Gastroesophageal sphincter (tissue), 4 donors: Measurements from ENCODE around the gene TMEM131. TPM values are rescaled to one million over a fixed set of nuclear protein-coding genes. Genes with fewer than 3 reads are reported as not detected.

Experiments
- ATAC-seq: fragments of 150-250 bp; one replicate; pipeline ENCODE4 v1.9.1; 2016; ENCODE audit warnings: mild to moderate bottlenecking, moderate library complexity
- H3K27ac ChIP-seq, 4 donors: fragments of 200-600 bp; sonication (generic) in 3 of 4; 1 replicate in 3 of 4; 2 replicates in 1 of 4; pipeline ENCODE4 v1.5.1; 2016 to 2019
- H3K27me3 ChIP-seq: fragments of 200-600 bp; sonication (generic); one replicate; pipeline ENCODE4 v1.5.1; 2019
- H3K36me3 ChIP-seq, 2 donors: fragments of 200-600 bp; sonication (generic); one replicate each; pipeline ENCODE4 v1.5.1; 2019; ENCODE audit warnings: control low read depth in 1 of 2
- H3K4me1 ChIP-seq, 3 donors: fragments of 200-600 bp; sonication (generic); 1 replicate in 2 of 3; 2 replicates in 1 of 3; pipeline ENCODE4 v1.5.1; 2016 to 2019; ENCODE audit warnings: control low read depth in 2 of 3
- H3K4me3 ChIP-seq, 2 donors: fragments of 200-600 bp; sonication (generic); one replicate each; pipeline ENCODE4 v1.5.1; 2019; ENCODE audit warnings: mild to moderate bottlenecking in 1 of 2, moderate library complexity in 1 of 2
- H3K9me3 ChIP-seq, 3 donors: fragments of 200-600 bp; sonication (generic); one replicate each; pipeline ENCODE4 v1.5.1; 2017 to 2019; ENCODE audit warnings: control low read depth in 2 of 3
- CTCF ChIP-seq, 4 experiments: fragments of 200-600 bp in 2 of 4; fragments of 450-650 bp in 2 of 4; sonication (generic) in 1 of 4; IDR thresholded peaks; one replicate each; pipeline ENCODE4 v1.5.1; 2017 to 2019; ENCODE audit warnings: antibody characterized with exemption in 4 of 4, mild to moderate bottlenecking in 2 of 4, moderate library complexity in 2 of 4
- EP300 ChIP-seq: sonication (generic); formaldehyde crosslinking; IDR thresholded peaks from one replicate; pipeline ENCODE4 v1.6.1; 2017; ENCODE audit warnings: antibody characterized with exemption, mild to moderate bottlenecking
- POLR2A ChIP-seq, 2 donors: fragments of 450-650 bp; IDR thresholded peaks; one replicate each; pipeline ENCODE4 v1.6.1; 2017; ENCODE audit warnings: antibody characterized with exemption in 2 of 2, mild to moderate bottlenecking in 2 of 2, moderate library complexity in 1 of 2
- POLR2AphosphoS5 ChIP-seq: sonication (generic); formaldehyde crosslinking; IDR thresholded peaks from one replicate; pipeline ENCODE4 v1.6.1; 2017; ENCODE audit warnings: antibody characterized with exemption
- WGBS, 2 donors: methylation state at CpG; one replicate each; pipeline ENCODE4 v1.1.5; 2018; ENCODE audit warnings: low coverage in 1 of 2; 5-methylcytosine and 5-hydroxymethylcytosine counted together
- total RNA-seq, 4 donors: library from RNA; depleted of rRNA; stranded (reverse); fragments of >200 nt; gene quantifications; one replicate each; pipeline ENCODE4 v1.1.0, GENCODE V29; 2016

The TMEM131 gene
- total RNA-seq, 4 donors from 2014 or later, result 32.0 to 46.4 (median 33.9) TPM

GRCh38 chr2:97979904-97980303, 15.8 kb downstream of the TMEM131 start:
- H3K27ac ChIP-seq, result no peak overlapping the region
- ATAC-seq, result no peak
- TF ChIP-seq POLR2A (IDR thresholded peaks at IDR 0.05) (no peak), CTCF (IDR thresholded peaks at IDR 0.05) (no peak), EP300 (no peak), POLR2AphosphoS5 (no peak)
- no peaks in the 10 kb centered on the region for H3K36me3 ChIP-seq
- no peak overlapping the region for H3K4me3 ChIP-seq
- no peaks in the 10 kb centered on the region for H3K27me3 ChIP-seq
- H3K4me1 ChIP-seq, result peaks cover 0 to 20% (median 0%) of the 10 kb centered on the region in 3 donors
- 92 to 100% methylated on average over 2 of the region's 2 CpGs for WGBS, 2 donors
- H3K9me3 ChIP-seq, result peaks cover 0 to 20% (median 0%) of the 10 kb centered on the region in 3 donors

DNA sequence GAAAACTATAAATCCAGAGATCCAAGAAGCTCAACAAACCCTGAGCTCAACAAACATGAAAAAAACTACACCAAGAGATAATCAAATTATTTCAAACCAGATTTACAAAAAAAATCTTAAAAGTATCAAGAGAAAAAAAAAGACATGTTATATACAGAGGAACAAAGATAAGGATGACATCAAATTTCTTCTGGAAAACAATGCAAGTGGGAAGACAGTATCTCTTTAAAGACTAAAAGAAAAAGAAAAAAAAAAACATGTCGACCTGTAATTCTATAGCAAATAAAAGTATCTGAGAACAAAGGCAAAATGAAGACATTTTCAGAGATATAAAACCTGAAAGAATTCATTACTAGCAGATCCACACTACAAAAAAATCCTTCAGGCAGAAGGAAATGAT, 21.3 kb downstream of the TMEM131 start:
- Histone ChIP-seq H3K4me1 (peaks cover 0 to 20% (median 5%) of the 10 kb centered on the region in 3 donors), H3K9me3 (peaks cover 0 to 31% (median 0%) of the 10 kb centered on the region in 3 donors), H3K27ac (no peak overlapping the region), H3K36me3 (no peaks in the 10 kb centered on the region), H3K4me3 (no peak overlapping the region), H3K27me3 (no peaks in the 10 kb centered on the region)
- TF ChIP-seq POLR2A (IDR thresholded peaks at IDR 0.05), result no peak
- no peak for TF ChIP-seq POLR2AphosphoS5
- no peak for TF ChIP-seq CTCF (IDR thresholded peaks at IDR 0.05)
- no peak for TF ChIP-seq EP300
- WGBS, 2 donors, result 100% methylated on average over 1 of the region's 1 CpG
- no peak for ATAC-seq

GRCh38 chr2:97970293-97971060, 25.3 kb downstream of the TMEM131 start:
- TF ChIP-seq EP300 (no peak), CTCF (IDR thresholded peaks at IDR 0.05) (no peak), POLR2A (IDR thresholded peaks at IDR 0.05) (no peak), POLR2AphosphoS5 (no peak)
- Histone ChIP-seq H3K27ac (no peak overlapping the region), H3K4me1 (peaks cover 0 to 57% (median 5%) of the 10 kb centered on the region in 3 donors), H3K4me3 (no peak overlapping the region), H3K36me3 (no peaks in the 10 kb centered on the region), H3K27me3 (no peaks in the 10 kb centered on the region), H3K9me3 (peaks cover 0 to 19% (median 0%) of the 10 kb centered on the region in 3 donors)
- no peak for ATAC-seq
- 83 to 86% methylated on average over 4 to 5 of the region's 5 CpGs for WGBS, 2 donors

- peaks cover 0 to 8% (median 0%) of the 10 kb centered on the region in 3 donors for H3K9me3 ChIP-seq
- H3K27me3 ChIP-seq, result no peaks in the 10 kb centered on the region
- 55 to 57% methylated on average over 4 of the region's 4 CpGs for WGBS, 2 donors
- TF ChIP-seq POLR2AphosphoS5, result no peak
- no peak for TF ChIP-seq EP300
- TF ChIP-seq CTCF (IDR thresholded peaks at IDR 0.05), result no peak
- TF ChIP-seq POLR2A (IDR thresholded peaks at IDR 0.05), result no peak
- no peak for ATAC-seq
- H3K27ac ChIP-seq, result no peak overlapping the region
- H3K4me1 ChIP-seq, result peaks cover 0 to 64% (median 5%) of the 10 kb centered on the region in 3 donors
- H3K4me3 ChIP-seq, result no peak overlapping the region
- no peaks in the 10 kb centered on the region for H3K36me3 ChIP-seq
Measured at GRCh38 chr2:97969081-97970067, 26.4 kb downstream of the TMEM131 start.
